ENCODE data around the gene EPC1. TPM values are rescaled to one million over a fixed set of nuclear protein-coding genes. Genes with fewer than 3 reads are reported as not detected.

Gene EPC1
- total and polyA plus RNA-seq, 9 of the 15 experiments (the other 6 are each of a cell fraction or from before 2014, with no cell fraction given) = 7.0 to 43.6 (median 16.1) TPM

- intact Hi-C loops (cut with micrococcal nuclease) (no loop called here), in situ Hi-C loops (cut with MboI) (no loop called here)
- no peak overlapping the region for H3K9ac ChIP-seq (ENCODE audit: insufficient read depth in 1 of 2, low read depth in 2 of 2, low read length in 2 of 2)
- no peak overlapping the region for H3K4me2 ChIP-seq (ENCODE audit: insufficient read depth, low read length)
- POLR2A ChIA-PET = interaction anchor here (2.9 kb wide), 1 partner anchor 10 kb away, joined by 8 read pairs; no protein-coding TSS in a partner anchor
- no peaks in the 10 kb centered on the region for H3K27me3 ChIP-seq (ENCODE audit: control insufficient read depth in 2 of 2, insufficient read depth in 2 of 2, low read length in 2 of 2)
- no peaks in the 10 kb centered on the region for H3K9me3 ChIP-seq (replicated peaks; ENCODE audit: control insufficient read depth, insufficient read depth, low read depth, low read length)
- H3K79me2 ChIP-seq (ENCODE audit: control insufficient read depth, insufficient read depth, low read length) = peaks cover 97% of the 10 kb centered on the region
- peaks cover 8% of the 10 kb centered on the region; the same call in 1 of the 3 replicates for H3K36me3 ChIP-seq (ENCODE audit: control insufficient read depth, insufficient read depth, low read length)
- no peak for ATAC-seq
- no peak overlapping the region for H3K4me3 ChIP-seq
- peaks cover 2% of the 10 kb centered on the region for H3K9me1 ChIP-seq (ENCODE audit: control insufficient read depth, insufficient read depth, low read length)
- H4K20me1 ChIP-seq (replicated peaks; ENCODE audit: control insufficient read depth, insufficient read depth, low read length) = peaks cover 40% of the 10 kb centered on the region
- CTCF ChIA-PET (ENCODE audit: low intra/inter-chr PET ratio) = no interaction called here
- TF ChIP-seq RBM34 (IDR thresholded peaks at IDR 0.05; ENCODE audit: borderline replicate concordance, insufficient read depth, low read length) = no peak
- TF ChIP-seq, protein P1, sequence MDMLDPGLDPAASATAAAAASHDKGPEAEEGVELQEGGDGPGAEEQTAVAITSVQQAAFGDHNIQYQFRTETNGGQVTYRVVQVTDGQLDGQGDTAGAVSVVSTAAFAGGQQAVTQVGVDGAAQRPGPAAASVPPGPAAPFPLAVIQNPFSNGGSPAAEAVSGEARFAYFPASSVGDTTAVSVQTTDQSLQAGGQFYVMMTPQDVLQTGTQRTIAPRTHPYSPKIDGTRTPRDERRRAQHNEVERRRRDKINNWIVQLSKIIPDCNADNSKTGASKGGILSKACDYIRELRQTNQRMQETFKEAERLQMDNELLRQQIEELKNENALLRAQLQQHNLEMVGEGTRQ (CRISPR knock-in tag; IDR thresholded peaks at IDR 0.05) = no peak
- no peak for TF ChIP-seq FOXA1 (IDR thresholded peaks at IDR 0.05; ENCODE audit: borderline replicate concordance)
- peak overlapping the region; percentile 46; the same call in 1 of the 3 replicates for H3K27ac ChIP-seq (ENCODE audit: extremely low read depth, low read depth, low read length)
- DNase-seq (ENCODE audit: extremely low read depth in 1 of 4, low spot score in 3 of 4) = no peak
- H3K4me1 ChIP-seq (replicated peaks in 1 of 2; ENCODE audit: control insufficient read depth in 2 of 2, insufficient read depth in 2 of 2, low read length in 2 of 2) = peaks cover 0 to 36% of the 10 kb centered on the region in 2 experiments; a peak in 4 of 5 replicates
- no TSS peak for BruUV-seq (replicated peaks)
- no peak overlapping the region for H2AFZ ChIP-seq (ENCODE audit: low read depth, low read length)
- FAIRE-seq = no peak
Measured at GRCh38 chr10:32331606-32332005, 15.4 kb downstream of the EPC1 start.

DNA sequence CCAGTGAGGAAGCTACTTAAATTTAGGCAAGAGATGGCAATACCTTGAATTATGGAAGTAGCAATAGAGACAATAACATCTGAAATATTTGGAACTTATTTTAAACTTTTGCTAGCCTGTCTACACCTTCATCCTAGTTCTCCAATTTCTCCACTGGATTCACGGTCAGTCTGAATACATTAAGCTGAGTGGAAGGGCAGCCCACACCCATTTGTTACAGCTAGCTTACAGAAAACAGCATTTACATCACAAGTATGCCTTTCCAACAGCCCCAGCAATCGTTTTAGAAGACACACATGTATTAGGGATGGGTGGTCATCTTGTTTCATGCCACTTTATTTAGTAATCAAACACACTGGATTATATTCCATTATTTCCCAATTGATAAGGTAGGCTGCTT, 16.7 kb downstream of the EPC1 start:
- ChIA-PET CTCF (ENCODE audit: low intra/inter-chr PET ratio) (no interaction called here), POLR2A (interaction anchor here (1.2 to 1.5 kb wide), 2 partner anchors 13 to 19 kb away, joined by 4 read pairs; no protein-coding TSS in a partner anchor)
- 73% methylated on average over 2 of the region's 2 CpGs for WGBS (ENCODE audit: insufficient coverage, low coverage, missing lambda C conversion rate)
- H3K4me2 ChIP-seq (ENCODE audit: insufficient read depth, low read length) = no peak overlapping the region
- H3K9me3 ChIP-seq (replicated peaks; ENCODE audit: control insufficient read depth, insufficient read depth, low read depth, low read length) = no peaks in the 10 kb centered on the region
- no peak overlapping the region for H3K27ac ChIP-seq (ENCODE audit: extremely low read depth, low read depth, low read length)
- DNase-seq (ENCODE audit: extremely low read depth in 1 of 4, low spot score in 3 of 4) (no peak), FAIRE-seq (no peak), ATAC-seq (no peak)
- H3K9me1 ChIP-seq (ENCODE audit: control insufficient read depth, insufficient read depth, low read length) = peaks cover 2% of the 10 kb centered on the region
- BruUV-seq (replicated peaks) = no TSS peak
- no peak overlapping the region for H2AFZ ChIP-seq (ENCODE audit: low read depth, low read length)
- no peaks in the 10 kb centered on the region for H3K27me3 ChIP-seq (ENCODE audit: control insufficient read depth in 2 of 2, insufficient read depth in 2 of 2, low read length in 2 of 2)
- peaks cover 0 to 34% of the 10 kb centered on the region in 2 experiments; a peak in 4 of 5 replicates for H3K4me1 ChIP-seq (replicated peaks in 1 of 2; ENCODE audit: control insufficient read depth in 2 of 2, insufficient read depth in 2 of 2, low read length in 2 of 2)
- in situ Hi-C loops (cut with MboI) = no loop called here
- intact Hi-C loops (cut with micrococcal nuclease) = no loop called here
- TF ChIP-seq, protein P2, sequence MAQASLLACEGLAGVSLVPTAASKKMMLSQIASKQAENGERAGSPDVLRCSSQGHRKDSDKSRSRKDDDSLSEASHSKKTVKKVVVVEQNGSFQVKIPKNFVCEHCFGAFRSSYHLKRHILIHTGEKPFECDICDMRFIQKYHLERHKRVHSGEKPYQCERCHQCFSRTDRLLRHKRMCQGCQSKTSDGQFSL (CRISPR knock-in tag; IDR thresholded peaks at IDR 0.05) = no peak
- TF ChIP-seq, protein P2 (tag; IDR thresholded peaks at IDR 0.05) = no peak
- no peak for TF ChIP-seq NFE2 (IDR thresholded peaks at IDR 0.05; ENCODE audit: low read depth)
- no peak for TF ChIP-seq ZNF511 (CRISPR knock-in tag; IDR thresholded peaks at IDR 0.05)
- no peak overlapping the region for H3K4me3 ChIP-seq
- no peak overlapping the region for H3K9ac ChIP-seq (ENCODE audit: insufficient read depth in 1 of 2, low read depth in 2 of 2, low read length in 2 of 2)
- peaks cover 38% of the 10 kb centered on the region for H4K20me1 ChIP-seq (replicated peaks; ENCODE audit: control insufficient read depth, insufficient read depth, low read length)
- H3K36me3 ChIP-seq (ENCODE audit: control insufficient read depth, insufficient read depth, low read length) = peaks cover 13% of the 10 kb centered on the region; the same call in 2 of the 3 replicates
- H3K79me2 ChIP-seq (ENCODE audit: control insufficient read depth, insufficient read depth, low read length) = peaks cover 99% of the 10 kb centered on the region

All from K562 (cell line).